Fibroblast of pulmonary artery (primary cell): ENCODE measurements around the gene NRXN3.
A peak's percentile ranks its signal among the peaks of the same experiment; 100 is the strongest.
"Not testable (repeated sequence)": the region's sequence is repeated elsewhere in the genome, so short reads cannot be mapped to it uniquely, and the experiment has no call there.

Source experiments
- DNase-seq: peaks from one replicate; pipeline ENCODE4 v3.0.0-alpha.2; 2010; ENCODE audit warnings: low read depth
- H3K4me3 ChIP-seq: replicated peaks from 2 replicates; pipeline ENCODE4 v1.5.1; 2011; ENCODE audit warnings: low read depth, mild to moderate bottlenecking, control low read depth, low read length, moderate library complexity
- TF ChIP-seq, protein P1 (sequence below): IDR thresholded peaks from 2 replicates; pipeline ENCODE4 v1.5.1; 2011; ENCODE audit warnings: mild to moderate bottlenecking, control low read depth, low read length, inconsistent platforms; ENCODE audit errors: missing control alignments

NRXN3 gene

DNA sequence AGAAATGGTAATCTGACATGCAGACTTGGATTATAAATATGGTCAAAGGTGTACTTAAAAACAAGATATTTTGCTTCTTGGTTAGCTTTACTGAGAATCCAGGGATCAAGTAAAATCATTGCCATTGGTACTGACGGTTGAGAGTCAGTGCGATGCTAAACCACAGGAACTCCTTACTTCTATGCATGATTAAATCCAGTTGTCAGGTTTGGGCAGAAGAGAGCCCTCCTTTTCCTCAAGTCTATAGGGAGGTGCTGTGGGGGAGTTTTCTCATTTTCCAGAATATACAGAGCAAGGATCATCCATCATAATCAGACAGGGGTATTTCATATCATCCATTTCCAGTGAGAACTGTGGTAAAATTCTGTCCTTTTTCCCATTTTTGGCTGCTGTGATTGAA is 839.1 kb downstream of the NRXN3 start:
- H3K4me3 ChIP-seq, result no peak overlapping the region
- no peak for DNase-seq
- TF ChIP-seq, protein P1, sequence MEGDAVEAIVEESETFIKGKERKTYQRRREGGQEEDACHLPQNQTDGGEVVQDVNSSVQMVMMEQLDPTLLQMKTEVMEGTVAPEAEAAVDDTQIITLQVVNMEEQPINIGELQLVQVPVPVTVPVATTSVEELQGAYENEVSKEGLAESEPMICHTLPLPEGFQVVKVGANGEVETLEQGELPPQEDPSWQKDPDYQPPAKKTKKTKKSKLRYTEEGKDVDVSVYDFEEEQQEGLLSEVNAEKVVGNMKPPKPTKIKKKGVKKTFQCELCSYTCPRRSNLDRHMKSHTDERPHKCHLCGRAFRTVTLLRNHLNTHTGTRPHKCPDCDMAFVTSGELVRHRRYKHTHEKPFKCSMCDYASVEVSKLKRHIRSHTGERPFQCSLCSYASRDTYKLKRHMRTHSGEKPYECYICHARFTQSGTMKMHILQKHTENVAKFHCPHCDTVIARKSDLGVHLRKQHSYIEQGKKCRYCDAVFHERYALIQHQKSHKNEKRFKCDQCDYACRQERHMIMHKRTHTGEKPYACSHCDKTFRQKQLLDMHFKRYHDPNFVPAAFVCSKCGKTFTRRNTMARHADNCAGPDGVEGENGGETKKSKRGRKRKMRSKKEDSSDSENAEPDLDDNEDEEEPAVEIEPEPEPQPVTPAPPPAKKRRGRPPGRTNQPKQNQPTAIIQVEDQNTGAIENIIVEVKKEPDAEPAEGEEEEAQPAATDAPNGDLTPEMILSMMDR, result no peak

DNA sequence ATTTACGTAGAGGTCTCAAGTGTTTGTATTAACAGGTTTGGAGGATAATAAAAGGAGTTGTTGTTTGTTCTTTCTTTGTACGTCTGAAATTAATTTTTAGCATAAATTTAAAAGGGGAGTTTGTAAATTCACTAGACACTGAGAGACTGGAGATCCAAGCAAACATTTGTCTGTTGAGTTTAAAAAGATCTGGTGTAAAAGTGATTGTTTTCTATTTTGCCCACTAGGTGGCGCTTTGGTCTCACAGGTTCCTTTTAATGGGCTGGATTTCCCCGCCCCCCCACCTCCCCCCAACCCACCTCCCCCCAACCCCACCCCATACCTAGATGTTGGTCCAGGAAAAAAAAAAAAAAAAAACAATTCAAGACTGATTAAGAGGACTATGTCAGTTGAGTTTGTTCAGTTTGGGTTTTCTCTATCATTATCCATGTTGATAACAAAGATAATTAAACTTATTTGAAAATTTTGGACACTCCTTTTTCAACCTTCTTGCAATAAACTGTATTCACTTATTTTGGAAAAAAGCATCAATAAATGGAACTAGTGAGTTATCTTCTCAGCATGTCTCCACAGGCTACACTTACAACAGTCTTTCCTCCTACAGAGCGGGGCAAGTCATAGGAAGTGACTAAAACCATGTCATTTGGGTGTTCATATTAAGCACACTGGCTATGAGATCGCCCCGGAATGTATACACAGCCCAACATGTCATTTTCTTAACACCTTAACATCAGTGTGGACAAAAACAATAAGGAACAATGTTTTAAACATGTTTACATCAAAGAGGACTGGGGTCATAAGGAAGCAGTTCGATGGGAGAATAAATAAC is 841.1 kb downstream of the NRXN3 start:
- TF ChIP-seq, protein P1, result peak; percentile 36
- H3K4me3 ChIP-seq, result no peak overlapping the region
- peak; percentile 64 for DNase-seq

DNA sequence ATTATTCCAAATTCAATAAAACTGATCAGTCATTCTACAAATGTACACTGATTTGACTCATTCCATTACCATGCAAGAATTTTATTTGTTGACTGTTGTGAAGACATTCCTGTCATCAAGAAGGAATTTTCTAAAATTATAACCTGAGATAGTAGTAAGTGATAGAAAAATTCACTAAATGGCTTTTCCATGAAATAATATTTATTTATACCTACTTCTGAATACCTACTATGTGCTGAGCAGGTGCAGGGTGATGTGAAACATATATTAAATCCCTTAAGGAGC is 841.7 kb downstream of the NRXN3 start:
- no peak overlapping the region for H3K4me3 ChIP-seq
- no peak for DNase-seq
- TF ChIP-seq, protein P1, result no peak

DNA sequence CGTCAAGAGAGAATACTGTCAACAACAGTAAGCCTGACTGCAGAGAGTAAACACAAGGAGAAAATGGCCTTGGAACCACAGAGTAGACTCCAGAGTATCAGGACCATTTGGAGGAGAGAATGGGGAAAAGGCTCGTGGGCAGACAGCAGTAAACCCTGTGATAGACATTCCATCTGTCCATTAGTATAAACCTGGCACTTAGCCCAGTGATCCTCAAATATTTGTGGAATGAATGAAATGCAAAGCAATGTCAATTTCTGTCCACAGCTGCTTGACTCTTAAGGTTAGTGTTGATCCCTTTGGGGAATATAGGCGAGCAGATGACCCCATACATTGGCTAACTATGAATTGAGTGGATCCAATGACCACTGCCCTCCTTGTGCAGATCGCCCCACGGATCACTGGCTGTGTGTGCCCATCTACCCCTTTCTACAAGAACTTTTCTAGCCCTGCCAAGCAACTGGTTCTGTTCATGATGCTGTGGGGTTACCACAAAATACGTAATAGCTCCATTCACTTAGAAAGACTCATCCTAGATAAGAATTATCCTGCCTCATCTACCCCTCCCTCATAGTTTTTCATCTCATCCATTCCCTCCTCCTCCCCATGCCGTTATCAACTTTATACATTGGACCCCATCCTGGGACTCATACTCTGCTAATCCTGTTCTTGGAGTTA is 846.8 kb downstream of the NRXN3 start:
- no peak overlapping the region for H3K4me3 ChIP-seq
- TF ChIP-seq, protein P1, result no peak
- DNase-seq, result peak; percentile 76

DNA sequence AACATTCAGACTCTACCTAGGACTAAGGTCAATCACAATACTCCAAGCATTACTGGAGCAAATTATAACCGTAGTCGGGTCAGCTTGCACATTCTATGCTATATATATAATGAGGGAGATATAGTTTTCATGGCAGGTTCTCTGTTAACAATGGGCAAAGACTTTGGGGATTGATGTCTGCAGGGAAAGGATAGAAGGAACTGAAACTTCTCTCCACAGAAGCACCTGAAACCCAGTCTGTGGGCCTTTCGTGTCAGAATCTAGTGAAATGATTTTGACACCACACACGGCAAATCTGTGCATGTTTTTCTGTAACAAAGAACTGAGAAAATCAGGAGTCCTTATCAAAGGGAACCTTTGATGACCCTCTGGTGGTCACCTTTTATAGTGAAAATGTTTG is 847.4 kb downstream of the NRXN3 start:
- DNase-seq, result no peak
- H3K4me3 ChIP-seq, result no peak overlapping the region
- TF ChIP-seq, protein P1, result no peak

DNA sequence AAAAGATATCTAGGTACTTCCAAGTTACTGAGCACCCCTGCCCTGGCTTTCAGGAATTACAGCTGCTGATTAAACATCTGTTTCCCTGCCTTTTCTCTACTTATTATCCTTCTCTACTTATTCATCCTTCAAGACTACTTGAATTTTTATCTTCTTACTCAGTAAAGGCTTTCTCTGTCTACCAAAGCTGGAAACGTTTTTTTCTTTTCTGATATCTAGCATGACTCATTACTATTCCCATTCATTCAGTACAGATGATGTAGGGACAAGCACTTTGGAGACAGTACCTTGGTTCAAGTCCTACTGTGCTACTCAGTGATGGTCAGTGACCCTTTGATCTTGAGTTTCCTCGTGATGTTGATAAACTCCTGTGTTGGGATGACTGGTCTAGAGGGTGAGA is 848.7 kb downstream of the NRXN3 start:
- DNase-seq, result peak; percentile 58
- TF ChIP-seq, protein P1, result no peak
- no peak overlapping the region for H3K4me3 ChIP-seq

DNA sequence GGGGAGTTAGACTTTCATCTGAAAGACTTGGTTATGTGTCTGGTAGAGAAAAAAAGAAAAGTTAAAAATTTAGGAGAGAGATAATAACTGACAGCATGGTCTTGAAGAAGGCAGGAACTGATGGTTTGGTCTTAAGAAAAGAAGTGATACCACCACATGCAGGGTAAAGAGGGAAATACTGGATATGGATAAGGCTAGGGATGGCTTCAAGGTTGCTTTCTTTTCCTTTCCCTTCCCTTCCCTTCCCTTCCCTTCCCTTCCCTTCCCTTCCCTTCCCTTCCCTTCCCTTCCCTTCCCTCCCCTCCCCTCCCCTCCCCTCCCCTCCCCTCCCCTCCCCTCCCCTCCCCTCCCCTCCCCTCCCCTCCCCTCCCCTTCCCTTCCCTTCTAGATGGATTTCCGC is 849.7 kb downstream of the NRXN3 start:
- not testable (repeated sequence) for H3K4me3 ChIP-seq, DNase-seq
